Cortex of kidney (tissue), 1 donor: ENCODE measurements around the gene NELFCD.

ENCODE experiments used
- DNase-seq: peaks from one replicate; lab custom pipeline; 2025; lab: John Stamatoyannopoulos, UW

NELFCD gene

GRCh38 chr20:58994390-58995159 is 13.5 kb downstream of the NELFCD start:
- DNase-seq: no peak

GRCh38 chr20:58995461-58996225 is 14.6 kb downstream of the NELFCD start:
- DNase-seq: no peak

GRCh38 chr20:58996226-58996611 is 15.2 kb downstream of the NELFCD start:
- DNase-seq: no peak

GRCh38 chr20:58997141-58997770 is 16.2 kb downstream of the NELFCD start:
- DNase-seq: no peak

GRCh38 chr20:58998656-58999055 is 17.6 kb downstream of the NELFCD start:
- no peak for DNase-seq

GRCh38 chr20:59000326-59000725 is 19.3 kb downstream of the NELFCD start:
- DNase-seq: no peak

- DNase-seq: no peak
Measured at GRCh38 chr20:59001068-59001448, 20.0 kb downstream of the NELFCD start.

GRCh38 chr20:59001449-59002171 is 20.6 kb downstream of the NELFCD start:
- DNase-seq: no peak

GRCh38 chr20:59002388-59002787 is 21.3 kb downstream of the NELFCD start:
- DNase-seq: no peak

- no peak for DNase-seq
Measured at GRCh38 chr20:59002874-59003399, 21.9 kb downstream of the NELFCD start.

- DNase-seq: no peak
Measured at GRCh38 chr20:59003836-59004492, 22.9 kb downstream of the NELFCD start.

GRCh38 chr20:59004493-59004762 is 23.4 kb downstream of the NELFCD start:
- no peak for DNase-seq

GRCh38 chr20:59004763-59005522 is 23.9 kb downstream of the NELFCD start:
- DNase-seq: no peak

- DNase-seq: no peak
Measured at GRCh38 chr20:59005523-59006166, 24.6 kb downstream of the NELFCD start.

- DNase-seq: no peak
Measured at GRCh38 chr20:59006167-59006863, 25.3 kb downstream of the NELFCD start.

GRCh38 chr20:59006864-59007664 is 26.0 kb downstream of the NELFCD start, which contains the start of gene CTSZ:
CTSZ (minus strand) TSS chr20:59007254; CDS start chr20:59007128, 126 bp downstream.
- DNase-seq: no peak

GRCh38 chr20:59007665-59008511 is 26.8 kb downstream of the NELFCD start:
- no peak for DNase-seq
